GM15510 (cell line): Measurements from ENCODE around the gene PARS2.

Experiments
- POLR2A ChIP-seq: IDR thresholded peaks from 3 replicates; pipeline ENCODE4 v1.6.1; 2011; ENCODE audit warnings: borderline replicate concordance; ENCODE audit not compliant: insufficient read length; ENCODE audit errors: extremely low read depth

PARS2 gene

GRCh38 chr1:54764133-54764921 lies at the start of gene PARS2:
TSS of gene PARS2 (minus strand) at chr1:54764523. CDS start at chr1:54759161, 5,362 bp downstream.
- peak; percentile 86 for TF ChIP-seq POLR2A

GRCh38 chr1:54814126-54814498 lies 49.8 kb upstream of the PARS2 start:
- TF ChIP-seq POLR2A: no peak

GRCh38 chr1:54813485-54814125 lies 49.3 kb upstream of the PARS2 start:
- TF ChIP-seq POLR2A: no peak

GRCh38 chr1:54812801-54813484 lies 48.6 kb upstream of the PARS2 start:
- no peak for TF ChIP-seq POLR2A

- no peak for TF ChIP-seq POLR2A
Observed at GRCh38 chr1:54811739-54812655, 47.7 kb upstream of the PARS2 start.

GRCh38 chr1:54811066-54811465 lies 46.7 kb upstream of the PARS2 start:
- no peak for TF ChIP-seq POLR2A

GRCh38 chr1:54810153-54810942 lies 46.0 kb upstream of the PARS2 start:
- no peak for TF ChIP-seq POLR2A

GRCh38 chr1:54809496-54810074 lies 45.3 kb upstream of the PARS2 start:
- no peak for TF ChIP-seq POLR2A

GRCh38 chr1:54808443-54809207 lies 44.3 kb upstream of the PARS2 start:
- TF ChIP-seq POLR2A: no peak

- no peak for TF ChIP-seq POLR2A
Observed at GRCh38 chr1:54807756-54808155, 43.4 kb upstream of the PARS2 start.

GRCh38 chr1:54806931-54807611 lies 42.7 kb upstream of the PARS2 start:
- no peak for TF ChIP-seq POLR2A

- TF ChIP-seq POLR2A: no peak
Observed at GRCh38 chr1:54805981-54806381, 41.7 kb upstream of the PARS2 start.
